Natural killer cell (primary cell): Measurements from ENCODE around the gene PSAP. TPM values are rescaled to one million over a fixed set of nuclear protein-coding genes. Genes with fewer than 3 reads are reported as not detected.

Source experiments
- ATAC-seq, 3 donors: fragments of 150-1000 bp in 2 of 3; fragments of 200-7000 bp in 1 of 3; cut with Tn5 transposase; 1 replicate in 1 of 3; 2 replicates in 2 of 3; pipeline ENCODE4 v1.10.0; 2021; ENCODE audit warnings: mild to moderate bottlenecking in 2 of 3, moderate library complexity in 2 of 3
- DNase-seq, 2 donors: peaks; one replicate each; pipeline versions ENCODE4 v3.0.0 to v3.0.0-alpha.2; 2013 to 2021; ENCODE audit warnings: mixed read lengths in 1 of 2
- H3K27ac ChIP-seq: one replicate; pipeline ENCODE4 v1.5.1; 2013; ENCODE audit warnings: mild to moderate bottlenecking, low read length
- H3K27me3 ChIP-seq: one replicate; pipeline ENCODE4 v1.6.1; 2013; ENCODE audit warnings: low read length; ENCODE audit not compliant: control insufficient read depth, insufficient read depth
- H3K36me3 ChIP-seq: one replicate; pipeline ENCODE4 v1.6.1; 2013; ENCODE audit warnings: low read length; ENCODE audit not compliant: control insufficient read depth, insufficient read depth
- H3K4me1 ChIP-seq: one replicate; pipeline ENCODE4 v1.6.1; 2013; ENCODE audit warnings: low read length; ENCODE audit not compliant: control insufficient read depth, insufficient read depth
- H3K4me3 ChIP-seq: one replicate; pipeline ENCODE4 v1.5.1; 2013; ENCODE audit warnings: low read length
- H3K9me3 ChIP-seq: one replicate; pipeline ENCODE4 v1.6.1; 2013; ENCODE audit warnings: low read length; ENCODE audit not compliant: control insufficient read depth, insufficient read depth
- H3K27ac Mint-ChIP-seq, 2 donors: one replicate each; pipeline ENCODE4 v1.8.0; 2022; ENCODE audit warnings: mild to moderate bottlenecking in 2 of 2, mixed read lengths in 2 of 2, moderate library complexity in 1 of 2
- H3K27me3 Mint-ChIP-seq, 2 donors: one replicate each; pipeline ENCODE4 v1.8.0; 2022; ENCODE audit warnings: low read depth in 2 of 2, mixed read lengths in 2 of 2
- H3K36me3 Mint-ChIP-seq: one replicate; pipeline ENCODE4 v1.8.0; 2022; ENCODE audit warnings: mixed read lengths
- H3K4me1 Mint-ChIP-seq, 2 donors: one replicate each; pipeline ENCODE4 v1.8.0; 2022; ENCODE audit warnings: mixed read lengths in 2 of 2
- H3K4me3 Mint-ChIP-seq: one replicate; pipeline ENCODE4 v1.8.0; 2022; ENCODE audit warnings: mild to moderate bottlenecking, moderate library complexity, mixed read lengths
- H3K9me3 Mint-ChIP-seq, 2 donors: one replicate each; pipeline ENCODE4 v1.8.0; 2022; ENCODE audit warnings: mixed read lengths in 2 of 2
- WGBS: methylation state at CpG from one replicate; pipeline ENCODE4 v1.1.7; 2013; ENCODE audit warnings: missing lambda C conversion rate; ENCODE audit not compliant: insufficient coverage; 5-methylcytosine and 5-hydroxymethylcytosine counted together
- intact Hi-C: fragments of 100-400 bp; cut with micrococcal nuclease; formaldehyde crosslinking; loops from one replicate; pipeline ENCODE4 v1.14.2; 2022
- total RNA-seq, 4 donors: library from RNA; stranded (reverse); fragments of 120-200 nt in 1 of 4; gene quantifications; one replicate each; pipeline versions ENCODE4 v1.2.3 to v1.2.4, GENCODE V29; 2013 to 2022
- TF ChIP-seq, protein P1 (sequence below): fragments of 200-600 bp; IDR thresholded peaks from one replicate; pipeline ENCODE4 v1.8.0; 2022; ENCODE audit warnings: antibody characterized with exemption

PSAP gene
- total RNA-seq, 3 donors from 2014 or later (not counting 1 experiment from before 2014, with no cell fraction given), result 324 to 488 (median 428) TPM

DNA sequence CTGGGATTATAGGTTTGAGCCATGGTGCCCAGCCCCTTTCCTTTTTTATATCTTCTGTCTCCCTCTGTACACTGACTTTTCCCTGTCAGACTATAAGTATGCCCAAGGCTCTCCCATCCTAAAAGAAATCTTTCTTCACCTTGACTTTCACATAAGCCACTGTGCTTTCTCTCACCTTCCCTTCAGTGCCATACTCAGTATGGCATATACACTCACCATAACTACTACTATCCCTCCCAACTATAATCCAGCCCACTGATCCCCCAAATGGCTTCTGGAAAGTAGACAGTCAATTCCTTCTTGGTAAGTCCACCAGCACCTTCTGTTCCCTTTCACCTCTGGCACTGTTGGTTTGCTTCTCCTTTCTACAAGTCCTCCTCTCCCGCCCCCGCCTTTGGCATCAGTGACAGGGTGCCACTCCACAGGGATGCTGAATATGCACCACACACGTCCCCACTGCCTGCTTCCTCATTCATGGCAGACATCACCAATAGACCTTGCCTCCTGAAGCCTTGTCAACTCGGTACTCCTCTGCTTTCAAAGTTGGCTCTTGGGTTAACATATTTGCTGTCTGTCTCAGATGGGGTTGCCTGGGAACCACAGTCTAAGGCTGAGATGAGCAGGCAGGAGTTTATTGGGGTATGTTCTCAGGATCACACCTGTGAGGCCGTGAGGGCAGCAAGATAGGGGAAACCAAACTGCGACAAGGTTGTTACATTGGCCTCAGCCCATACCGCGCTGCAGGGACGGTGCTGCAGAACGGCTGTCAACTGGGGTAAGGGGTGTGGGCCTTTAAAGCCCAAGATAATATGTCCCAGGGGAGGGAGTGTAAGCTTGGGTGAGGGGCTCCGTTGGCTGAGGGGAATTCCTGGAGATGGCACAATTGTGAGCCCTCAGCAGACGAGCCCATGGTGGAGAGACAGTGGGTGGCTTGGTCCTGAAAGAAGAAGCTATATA is 7.2 kb upstream of the PSAP start:
- TF ChIP-seq, protein P1, sequence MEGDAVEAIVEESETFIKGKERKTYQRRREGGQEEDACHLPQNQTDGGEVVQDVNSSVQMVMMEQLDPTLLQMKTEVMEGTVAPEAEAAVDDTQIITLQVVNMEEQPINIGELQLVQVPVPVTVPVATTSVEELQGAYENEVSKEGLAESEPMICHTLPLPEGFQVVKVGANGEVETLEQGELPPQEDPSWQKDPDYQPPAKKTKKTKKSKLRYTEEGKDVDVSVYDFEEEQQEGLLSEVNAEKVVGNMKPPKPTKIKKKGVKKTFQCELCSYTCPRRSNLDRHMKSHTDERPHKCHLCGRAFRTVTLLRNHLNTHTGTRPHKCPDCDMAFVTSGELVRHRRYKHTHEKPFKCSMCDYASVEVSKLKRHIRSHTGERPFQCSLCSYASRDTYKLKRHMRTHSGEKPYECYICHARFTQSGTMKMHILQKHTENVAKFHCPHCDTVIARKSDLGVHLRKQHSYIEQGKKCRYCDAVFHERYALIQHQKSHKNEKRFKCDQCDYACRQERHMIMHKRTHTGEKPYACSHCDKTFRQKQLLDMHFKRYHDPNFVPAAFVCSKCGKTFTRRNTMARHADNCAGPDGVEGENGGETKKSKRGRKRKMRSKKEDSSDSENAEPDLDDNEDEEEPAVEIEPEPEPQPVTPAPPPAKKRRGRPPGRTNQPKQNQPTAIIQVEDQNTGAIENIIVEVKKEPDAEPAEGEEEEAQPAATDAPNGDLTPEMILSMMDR, result no peak
- peaks cover 15% of the 10 kb centered on the region for H3K4me1 ChIP-seq
- H3K27me3 Mint-ChIP-seq, result peaks cover 0 to 6% of the 10 kb centered on the region in 2 donors
- intact Hi-C loops, result no loop called here
- WGBS, result 84% methylated on average over 12 of the region's 12 CpGs
- ATAC-seq (peak in 1 of 3 donors; percentile 39), DNase-seq (no peak)
- no peaks in the 10 kb centered on the region for H3K27me3 ChIP-seq
- H3K36me3 Mint-ChIP-seq, result no peaks in the 10 kb centered on the region
- no peaks in the 10 kb centered on the region for H3K36me3 ChIP-seq
- no peak overlapping the region for H3K4me3 ChIP-seq
- H3K4me1 Mint-ChIP-seq, result no peaks in the 10 kb centered on the region
- H3K27ac Mint-ChIP-seq, result no peak overlapping the region
- no peak overlapping the region for H3K27ac ChIP-seq
- H3K4me3 Mint-ChIP-seq, result no peak overlapping the region
- H3K9me3 ChIP-seq, result no peaks in the 10 kb centered on the region
- no peaks in the 10 kb centered on the region for H3K9me3 Mint-ChIP-seq

DNA sequence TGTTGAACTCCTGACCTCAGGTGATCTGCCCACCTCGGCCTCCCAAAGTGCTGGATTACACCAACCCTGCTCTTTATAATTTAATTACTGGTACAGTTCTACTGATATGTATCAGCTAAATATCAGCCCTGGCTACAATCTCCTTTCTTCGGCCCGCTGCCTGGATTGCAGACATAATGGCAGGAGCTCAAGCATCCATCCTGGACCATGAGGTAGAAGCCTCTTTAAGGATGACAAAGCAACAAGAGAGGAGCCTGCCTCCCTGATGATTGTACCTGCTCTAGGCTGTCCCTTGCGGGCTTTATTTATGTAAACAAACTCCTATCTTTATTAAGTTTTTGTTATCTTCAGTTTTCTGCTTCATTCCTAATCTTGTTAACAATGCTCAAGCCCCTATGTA is 5.6 kb upstream of the PSAP start:
- WGBS, result 100% methylated on average over 4 of the region's 4 CpGs
- intact Hi-C loops, result no loop called here
- Mint-ChIP-seq H3K36me3 (no peaks in the 10 kb centered on the region), H3K4me3 (no peak overlapping the region), H3K9me3 (no peaks in the 10 kb centered on the region), H3K27ac (no peak overlapping the region), H3K4me1 (peaks cover 0 to under 1% of the 10 kb centered on the region in 2 donors), H3K27me3 (peaks cover 0 to 6% of the 10 kb centered on the region in 2 donors)
- peaks cover 25% of the 10 kb centered on the region for H3K4me1 ChIP-seq
- TF ChIP-seq, protein P1, result no peak
- H3K36me3 ChIP-seq, result no peaks in the 10 kb centered on the region
- ATAC-seq, result no peak
- no peaks in the 10 kb centered on the region for H3K9me3 ChIP-seq
- DNase-seq, result no peak
- no peak overlapping the region for H3K4me3 ChIP-seq
- no peaks in the 10 kb centered on the region for H3K27me3 ChIP-seq
- no peak overlapping the region for H3K27ac ChIP-seq

- Mint-ChIP-seq H3K27me3 (peaks cover 0 to 6% of the 10 kb centered on the region in 2 donors), H3K4me1 (peaks cover 22 to 23% of the 10 kb centered on the region in 2 donors), H3K27ac (no peak overlapping the region), H3K36me3 (no peaks in the 10 kb centered on the region), H3K9me3 (no peaks in the 10 kb centered on the region), H3K4me3 (no peak overlapping the region)
- Histone ChIP-seq H3K9me3 (no peaks in the 10 kb centered on the region), H3K4me1 (peaks cover 26% of the 10 kb centered on the region), H3K27me3 (no peaks in the 10 kb centered on the region), H3K4me3 (no peak overlapping the region), H3K27ac (no peak overlapping the region), H3K36me3 (no peaks in the 10 kb centered on the region)
- intact Hi-C loops, result no loop called here
- 89% methylated on average over 5 of the region's 5 CpGs for WGBS
- DNase-seq, result no peak
- no peak for ATAC-seq
- TF ChIP-seq, protein P1, result no peak
Observed at GRCh38 chr10:71854031-71854430, 3.0 kb upstream of the PSAP start.
